C4-2B (cell line): ENCODE data around the gene GPX8.

ENCODE experiments used
- ZFX ChIP-seq: fragments of 450-650 bp; IDR thresholded peaks from 2 replicates; pipeline ENCODE4 v1.6.1; 2017
- TF ChIP-seq, protein P1 (sequence below): fragments of 450-650 bp; conservative IDR thresholded peaks from 2 replicates; pipeline ENCODE4 v1.5.1; 2017; ENCODE audit warnings: mild to moderate bottlenecking

DNA sequence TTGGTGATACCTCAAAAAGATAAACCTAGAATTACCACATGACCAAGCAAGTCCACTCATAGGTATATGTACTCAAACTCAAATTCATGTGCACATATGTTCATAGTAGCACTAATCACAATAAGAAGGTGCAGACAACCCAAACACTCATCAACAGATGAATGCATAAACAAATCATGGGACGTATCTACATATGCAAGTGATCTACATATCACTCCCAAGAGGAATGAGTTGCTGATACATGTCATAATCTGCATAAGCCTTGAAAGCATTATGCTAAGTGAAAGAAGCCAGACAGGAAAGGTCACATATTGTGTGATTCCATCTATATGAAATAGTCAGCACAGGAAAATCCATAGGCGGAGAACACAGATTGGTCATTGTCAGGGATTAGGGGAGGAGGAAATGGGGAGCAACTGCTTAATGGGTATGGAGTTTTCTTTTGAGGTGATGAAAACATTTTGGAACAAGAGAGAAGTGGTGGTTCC is 10.6 kb upstream of the GPX8 start:
- TF ChIP-seq, protein P1, sequence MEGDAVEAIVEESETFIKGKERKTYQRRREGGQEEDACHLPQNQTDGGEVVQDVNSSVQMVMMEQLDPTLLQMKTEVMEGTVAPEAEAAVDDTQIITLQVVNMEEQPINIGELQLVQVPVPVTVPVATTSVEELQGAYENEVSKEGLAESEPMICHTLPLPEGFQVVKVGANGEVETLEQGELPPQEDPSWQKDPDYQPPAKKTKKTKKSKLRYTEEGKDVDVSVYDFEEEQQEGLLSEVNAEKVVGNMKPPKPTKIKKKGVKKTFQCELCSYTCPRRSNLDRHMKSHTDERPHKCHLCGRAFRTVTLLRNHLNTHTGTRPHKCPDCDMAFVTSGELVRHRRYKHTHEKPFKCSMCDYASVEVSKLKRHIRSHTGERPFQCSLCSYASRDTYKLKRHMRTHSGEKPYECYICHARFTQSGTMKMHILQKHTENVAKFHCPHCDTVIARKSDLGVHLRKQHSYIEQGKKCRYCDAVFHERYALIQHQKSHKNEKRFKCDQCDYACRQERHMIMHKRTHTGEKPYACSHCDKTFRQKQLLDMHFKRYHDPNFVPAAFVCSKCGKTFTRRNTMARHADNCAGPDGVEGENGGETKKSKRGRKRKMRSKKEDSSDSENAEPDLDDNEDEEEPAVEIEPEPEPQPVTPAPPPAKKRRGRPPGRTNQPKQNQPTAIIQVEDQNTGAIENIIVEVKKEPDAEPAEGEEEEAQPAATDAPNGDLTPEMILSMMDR = no peak
- TF ChIP-seq ZFX = no peak
